Stimulated activated CD4-positive, alpha-beta T cell treated with anti-CD3 and anti-CD28 coated beads, Interleukin-2, amount 100 ng/mL, for 48 hours (primary cell): ENCODE measurements around the gene TTLL6.

Experiments used
- DNase-seq, 2 donors: peaks; one replicate each; pipeline ENCODE4 v3.0.0-alpha.2; 2020

The TTLL6 gene

GRCh38 chr17:48735062-48735351 is 82.0 kb downstream of the TTLL6 start:
- DNase-seq, result no peak

GRCh38 chr17:48734333-48735061 is 82.5 kb downstream of the TTLL6 start:
- DNase-seq, result no peak

GRCh38 chr17:48733632-48734328 is 83.2 kb downstream of the TTLL6 start:
- no peak for DNase-seq

- DNase-seq, result no peak
These were observed 84.1 kb downstream of the TTLL6 start for GRCh38 chr17:48732688-48733629.

- DNase-seq, result no peak
These were observed 85.7 kb downstream of the TTLL6 start for GRCh38 chr17:48731355-48731754.

- DNase-seq, result no peak
These were observed 86.8 kb downstream of the TTLL6 start for GRCh38 chr17:48730240-48730550.

- no peak for DNase-seq
These were observed 87.4 kb downstream of the TTLL6 start for GRCh38 chr17:48729335-48730239.

- DNase-seq, result peak in 1 of 2 donors; percentile 46
These were observed 88.5 kb downstream of the TTLL6 start, which contains the start of gene HOXB13 for GRCh38 chr17:48728232-48729231. Gene HOXB13, minus strand, starts transcription at chr17:48728750. Its CDS starts 157 bp downstream, at chr17:48728593.

GRCh38 chr17:48727415-48728175 is 89.4 kb downstream of the TTLL6 start:
- DNase-seq, result no peak

- no peak for DNase-seq
These were observed 90.1 kb downstream of the TTLL6 start for GRCh38 chr17:48726916-48727286.

GRCh38 chr17:48726114-48726915 is 90.7 kb downstream of the TTLL6 start:
- DNase-seq, result no peak

GRCh38 chr17:48725288-48726064 is 91.6 kb downstream of the TTLL6 start:
- no peak for DNase-seq

- DNase-seq, result no peak
These were observed 92.1 kb downstream of the TTLL6 start for GRCh38 chr17:48725004-48725287.

GRCh38 chr17:48724251-48725003 is 92.6 kb downstream of the TTLL6 start:
- DNase-seq, result peak; percentile 74 to 83

- DNase-seq, result no peak
These were observed 93.4 kb downstream of the TTLL6 start for GRCh38 chr17:48723423-48724250.

- DNase-seq, result no peak
These were observed 94.1 kb downstream of the TTLL6 start, which contains the start of gene PRAC2 for GRCh38 chr17:48722915-48723422. Gene PRAC2, plus strand, starts transcription at chr17:48723185. Its CDS starts 1,226 bp downstream, at chr17:48724411.
